Vagina (tissue), 2 donors: Measurements from ENCODE around the gene SRPX2. TPM values are rescaled to one million over a fixed set of nuclear protein-coding genes. Genes with fewer than 3 reads are reported as not detected.

ENCODE experiments used
- DNase-seq, 2 donors: peaks; one replicate each; pipeline ENCODE4 v3.0.0-alpha.2; 2017; ENCODE audit errors: extremely low spot score in 2 of 2
- H3K27ac ChIP-seq: fragments of 200-600 bp; sonication (generic); one replicate; pipeline ENCODE4 v1.5.1; 2019
- H3K27me3 ChIP-seq: fragments of 200-600 bp; sonication (generic); one replicate; pipeline ENCODE4 v1.5.1; 2019
- H3K36me3 ChIP-seq, 2 donors: fragments of 200-600 bp; sonication (generic); one replicate each; pipeline ENCODE4 v1.5.1; 2017 to 2019
- H3K4me1 ChIP-seq: fragments of 200-600 bp; sonication (generic); one replicate; pipeline ENCODE4 v1.5.1; 2019
- H3K4me3 ChIP-seq, 2 donors: fragments of 200-600 bp; sonication (generic); 1 replicate in 1 of 2; 2 replicates in 1 of 2; pipeline ENCODE4 v1.5.1; 2016 to 2019
- H3K9me3 ChIP-seq: fragments of 200-600 bp; sonication (generic); one replicate; pipeline ENCODE4 v1.5.1; 2019
- POLR2A ChIP-seq, 2 donors: fragments of 450-650 bp; IDR thresholded peaks; one replicate each; pipeline ENCODE4 v1.6.1; 2017; ENCODE audit warnings: antibody characterized with exemption in 2 of 2, mild to moderate bottlenecking in 2 of 2, moderate library complexity in 2 of 2
- POLR2AphosphoS5 ChIP-seq, 2 donors: sonication (generic); formaldehyde crosslinking; IDR thresholded peaks; one replicate each; pipeline ENCODE4 v1.9.0; 2017; ENCODE audit warnings: antibody characterized with exemption in 2 of 2, mild to moderate bottlenecking in 2 of 2, low read depth in 1 of 2; ENCODE audit not compliant: insufficient read depth in 1 of 2
- intact Hi-C: fragments of 100-400 bp; cut with DNase I; formaldehyde crosslinking; loops from one replicate; pipeline ENCODE4 v1.15.1; 2023
- total RNA-seq: library from RNA; depleted of rRNA; stranded (reverse); fragments of >200 nt; gene quantifications from one replicate; pipeline ENCODE4 v1.2.3, GENCODE V29; 2016
- TF ChIP-seq, protein P1 (sequence below), 3 experiments: fragments of 450-650 bp in 2 of 3; fragments of 200-600 bp in 1 of 3; sonication (generic) in 1 of 3; IDR thresholded peaks; one replicate each; pipeline ENCODE4 v1.5.1; 2017 to 2019; ENCODE audit warnings: antibody characterized with exemption in 3 of 3, mild to moderate bottlenecking in 2 of 3, moderate library complexity in 2 of 3

SRPX2 gene
- total RNA-seq, 1 donor from 2014 or later: 50.6 TPM

DNA sequence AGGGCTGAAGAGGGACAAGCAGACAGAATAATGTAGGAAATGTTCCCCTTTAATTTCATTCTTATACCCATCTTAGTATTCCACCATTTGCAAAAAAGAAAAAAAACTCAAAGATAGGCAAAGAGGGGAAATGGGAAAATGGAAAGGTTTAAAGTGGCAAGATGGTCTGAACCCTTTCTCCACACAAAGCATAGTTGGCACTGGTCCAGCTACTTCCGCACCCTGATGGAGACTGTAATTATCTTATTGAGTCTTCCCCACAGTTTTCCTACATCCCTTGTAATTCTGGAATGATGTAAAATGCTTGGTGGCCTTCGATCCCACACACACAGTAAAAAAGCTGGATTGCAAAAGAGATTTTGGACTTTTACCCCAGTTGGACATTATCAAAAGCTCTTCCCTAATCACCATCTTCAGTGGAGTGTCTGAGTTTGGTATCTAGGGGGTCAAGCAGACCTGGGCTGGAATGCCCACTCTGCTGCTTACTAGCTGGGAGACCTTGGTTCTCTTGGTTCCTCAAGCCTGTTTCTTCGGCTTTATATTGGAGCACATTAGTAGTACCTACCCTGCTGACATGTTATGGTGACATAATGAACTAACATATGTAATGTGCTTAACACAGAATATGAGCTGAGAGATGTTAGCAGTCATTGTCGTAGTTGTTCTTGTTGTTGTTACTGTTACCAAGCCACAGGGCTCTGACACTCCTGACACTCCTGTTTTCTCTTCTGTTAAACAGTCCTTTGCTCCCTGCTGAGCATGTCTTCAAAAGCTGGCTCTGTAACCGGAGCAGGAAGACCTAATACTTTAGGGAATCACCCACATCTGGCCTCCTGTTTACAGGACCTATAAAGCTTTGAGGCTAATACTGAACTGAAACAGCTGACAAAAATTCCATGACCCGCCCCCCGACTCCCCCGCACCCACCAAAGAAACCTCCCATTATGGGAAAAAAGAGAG is 4.7 kb downstream of the SRPX2 start:
- intact Hi-C loops: no loop called here

DNA sequence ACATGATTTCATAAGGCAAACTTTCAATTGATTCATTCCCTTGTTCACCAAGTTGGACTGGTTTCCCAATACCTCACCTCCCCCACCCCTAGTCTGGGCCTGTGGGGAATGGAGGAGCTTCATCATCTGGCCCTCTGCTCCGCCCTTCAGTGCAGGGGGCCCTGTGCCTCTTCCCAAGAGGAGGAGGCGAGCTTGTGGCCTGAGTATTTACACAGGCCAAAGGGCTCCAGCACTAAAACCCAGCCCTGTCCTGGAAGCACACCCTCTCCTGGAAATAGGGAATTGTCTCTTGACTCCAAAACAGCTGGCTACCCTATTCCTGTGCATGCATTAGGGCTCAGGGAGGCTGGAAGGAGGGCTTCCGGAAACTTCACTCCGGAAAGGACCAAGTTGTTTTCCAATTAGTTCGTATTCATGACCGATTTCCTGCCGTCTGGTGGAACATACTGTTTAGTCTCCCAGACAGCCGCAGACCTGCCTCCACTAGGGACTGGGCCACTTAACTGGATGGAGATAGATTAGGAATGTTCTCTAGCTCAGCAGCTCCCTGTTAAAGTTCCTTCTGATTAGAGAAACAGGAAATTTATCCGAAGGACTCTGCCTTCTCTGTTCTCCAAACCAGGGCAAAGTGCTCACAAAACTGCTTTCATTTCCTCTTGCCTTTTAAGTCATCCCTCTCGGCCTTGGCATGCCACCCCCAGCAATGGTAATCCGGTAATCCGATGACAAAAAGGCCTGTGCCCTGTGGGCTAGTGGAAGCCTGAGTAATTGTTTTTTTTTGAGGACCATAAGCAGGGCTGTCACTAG is 5.8 kb downstream of the SRPX2 start:
- H3K27me3 ChIP-seq: no peaks in the 10 kb centered on the region
- no peak overlapping the region for H3K4me3 ChIP-seq
- H3K27ac ChIP-seq: peak overlapping the region; percentile 77
- H3K36me3 ChIP-seq: no peaks in the 10 kb centered on the region
- peaks cover 24% of the 10 kb centered on the region for H3K4me1 ChIP-seq
- DNase-seq: peak in 1 of 2 donors; percentile 94
- intact Hi-C loops: no loop called here
- no peaks in the 10 kb centered on the region for H3K9me3 ChIP-seq
- TF ChIP-seq POLR2A (IDR thresholded peaks at IDR 0.05) (no peak), POLR2AphosphoS5 (IDR thresholded peaks at IDR 0.05; ENCODE audit: insufficient read depth in 1 of 2, low read depth in 1 of 2) (peak; percentile 20 to 77)
- TF ChIP-seq, protein P1, sequence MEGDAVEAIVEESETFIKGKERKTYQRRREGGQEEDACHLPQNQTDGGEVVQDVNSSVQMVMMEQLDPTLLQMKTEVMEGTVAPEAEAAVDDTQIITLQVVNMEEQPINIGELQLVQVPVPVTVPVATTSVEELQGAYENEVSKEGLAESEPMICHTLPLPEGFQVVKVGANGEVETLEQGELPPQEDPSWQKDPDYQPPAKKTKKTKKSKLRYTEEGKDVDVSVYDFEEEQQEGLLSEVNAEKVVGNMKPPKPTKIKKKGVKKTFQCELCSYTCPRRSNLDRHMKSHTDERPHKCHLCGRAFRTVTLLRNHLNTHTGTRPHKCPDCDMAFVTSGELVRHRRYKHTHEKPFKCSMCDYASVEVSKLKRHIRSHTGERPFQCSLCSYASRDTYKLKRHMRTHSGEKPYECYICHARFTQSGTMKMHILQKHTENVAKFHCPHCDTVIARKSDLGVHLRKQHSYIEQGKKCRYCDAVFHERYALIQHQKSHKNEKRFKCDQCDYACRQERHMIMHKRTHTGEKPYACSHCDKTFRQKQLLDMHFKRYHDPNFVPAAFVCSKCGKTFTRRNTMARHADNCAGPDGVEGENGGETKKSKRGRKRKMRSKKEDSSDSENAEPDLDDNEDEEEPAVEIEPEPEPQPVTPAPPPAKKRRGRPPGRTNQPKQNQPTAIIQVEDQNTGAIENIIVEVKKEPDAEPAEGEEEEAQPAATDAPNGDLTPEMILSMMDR (IDR thresholded peaks at IDR 0.05): no peak

More for the DNA sequence above, 4.7 kb downstream of the SRPX2 start:
- DNase-seq: no peak
- peak overlapping the region; percentile 77 for H3K27ac ChIP-seq
- TF ChIP-seq, protein P1 (IDR thresholded peaks at IDR 0.05): no peak
- TF ChIP-seq POLR2A (IDR thresholded peaks at IDR 0.05) (no peak), POLR2AphosphoS5 (IDR thresholded peaks at IDR 0.05; ENCODE audit: insufficient read depth in 1 of 2, low read depth in 1 of 2) (no peak)
- H3K4me1 ChIP-seq: peaks cover 25% of the 10 kb centered on the region
- H3K4me3 ChIP-seq: no peak overlapping the region
- H3K36me3 ChIP-seq: no peaks in the 10 kb centered on the region
- no peaks in the 10 kb centered on the region for H3K27me3 ChIP-seq
- H3K9me3 ChIP-seq: no peaks in the 10 kb centered on the region

DNA sequence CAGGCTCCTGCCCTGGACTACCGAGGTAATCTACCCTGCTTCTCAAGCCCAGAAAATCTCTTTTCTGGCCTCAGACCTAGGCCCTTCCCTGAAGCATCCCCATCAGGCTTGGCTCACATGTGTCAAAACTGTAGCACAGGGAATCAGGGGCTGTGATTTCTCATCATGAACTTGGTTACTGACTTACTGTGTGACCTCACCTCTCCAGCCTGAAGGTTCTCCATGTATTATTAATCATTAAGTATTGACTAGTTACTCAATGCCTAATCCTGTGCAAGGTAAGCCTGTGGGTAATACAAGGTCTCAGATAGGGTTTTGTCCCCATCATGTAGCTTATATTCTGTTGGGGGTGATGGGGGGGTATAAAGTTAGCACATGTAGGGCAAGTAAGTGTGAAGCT is 6.8 kb downstream of the SRPX2 start:
- intact Hi-C loops: no loop called here
- no peak for TF ChIP-seq POLR2A (IDR thresholded peaks at IDR 0.05)
- TF ChIP-seq POLR2AphosphoS5 (IDR thresholded peaks at IDR 0.05; ENCODE audit: insufficient read depth in 1 of 2, low read depth in 1 of 2): no peak
- TF ChIP-seq, protein P1 (IDR thresholded peaks at IDR 0.05): no peak
- peak overlapping the region; percentile 77 for H3K27ac ChIP-seq
- no peak for DNase-seq
- no peaks in the 10 kb centered on the region for H3K9me3 ChIP-seq
- peaks cover 24% of the 10 kb centered on the region for H3K4me1 ChIP-seq
- H3K4me3 ChIP-seq: no peak overlapping the region
- no peaks in the 10 kb centered on the region for H3K27me3 ChIP-seq
- no peaks in the 10 kb centered on the region for H3K36me3 ChIP-seq

DNA sequence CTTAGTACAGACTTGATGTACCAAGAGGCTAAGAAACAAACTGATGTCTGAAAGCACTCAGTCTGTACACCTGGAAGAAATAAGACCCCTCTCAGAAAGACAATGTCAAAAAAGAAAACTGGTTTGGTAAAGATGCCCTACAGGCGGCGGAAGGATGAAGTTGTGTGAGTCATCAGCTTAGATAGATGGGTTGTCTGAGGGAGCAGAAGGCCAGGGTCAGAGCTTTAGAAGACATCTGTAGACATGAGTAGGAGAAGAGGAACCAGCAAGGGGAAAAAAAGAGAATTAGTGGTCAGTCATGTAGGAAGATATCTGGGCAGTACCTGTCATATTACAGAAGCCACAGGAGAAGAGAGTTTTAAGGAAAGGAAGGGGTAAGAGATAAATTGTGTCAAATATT is 8.3 kb downstream of the SRPX2 start:
- Histone ChIP-seq H3K4me1 (peaks cover 24% of the 10 kb centered on the region), H3K27me3 (no peaks in the 10 kb centered on the region), H3K36me3 (no peaks in the 10 kb centered on the region), H3K9me3 (no peaks in the 10 kb centered on the region), H3K27ac (no peak overlapping the region), H3K4me3 (no peak overlapping the region)
- no peak for DNase-seq
- intact Hi-C loops: no loop called here
- TF ChIP-seq, protein P1 (IDR thresholded peaks at IDR 0.05): no peak
- TF ChIP-seq POLR2A (IDR thresholded peaks at IDR 0.05): no peak
- TF ChIP-seq POLR2AphosphoS5 (IDR thresholded peaks at IDR 0.05; ENCODE audit: insufficient read depth in 1 of 2, low read depth in 1 of 2): no peak
